H9 (cell line): ENCODE measurements around the gene PCA3. TPM values are rescaled to one million over a fixed set of nuclear protein-coding genes. Genes with fewer than 3 reads are reported as not detected.

ENCODE experiments used
- DNase-seq: peaks from one replicate; pipeline ENCODE4 v3.0.0-alpha.2; 2017
- H2AFZ ChIP-seq: one replicate; pipeline ENCODE4 v1.6.1; 2013; ENCODE audit warnings: mild to moderate bottlenecking, low read length, control low read depth, moderate library complexity
- H2AK5ac ChIP-seq: 2 replicates; pipeline ENCODE4 v1.6.1; 2013; ENCODE audit warnings: low read length, control low read depth, mixed read lengths; ENCODE audit not compliant: insufficient read length
- H2BK120ac ChIP-seq: one replicate; pipeline ENCODE4 v1.6.1; 2013; ENCODE audit warnings: low read depth, mild to moderate bottlenecking, low read length, control low read depth, inconsistent platforms; ENCODE audit not compliant: poor library complexity, severe bottlenecking
- H2BK12ac ChIP-seq: 2 replicates; pipeline ENCODE4 v1.6.1; 2013; ENCODE audit warnings: low read length, control low read depth, mixed read lengths, low read depth; ENCODE audit not compliant: insufficient read length
- H2BK15ac ChIP-seq: 2 replicates; pipeline ENCODE4 v1.6.1; 2013; ENCODE audit warnings: low read depth, low read length, control low read depth
- H2BK20ac ChIP-seq: one replicate; pipeline ENCODE4 v1.6.1; 2013; ENCODE audit warnings: low read depth, mild to moderate bottlenecking, low read length, control low read depth, inconsistent platforms; ENCODE audit not compliant: poor library complexity, severe bottlenecking
- H2BK5ac ChIP-seq: 2 replicates; pipeline ENCODE4 v1.6.1; 2013; ENCODE audit warnings: low read length, control low read depth, mixed read lengths; ENCODE audit not compliant: insufficient read length
- H3K14ac ChIP-seq: 2 replicates; pipeline ENCODE4 v1.6.1; 2013; ENCODE audit warnings: low read length, control low read depth; ENCODE audit not compliant: insufficient read depth
- H3K18ac ChIP-seq: 2 replicates; pipeline ENCODE4 v1.6.1; 2013; ENCODE audit warnings: low read depth, mild to moderate bottlenecking, mixed read lengths, low read length, control low read depth; ENCODE audit not compliant: insufficient read length
- H3K23ac ChIP-seq: 2 replicates; pipeline ENCODE4 v1.6.1; 2013; ENCODE audit warnings: low read length, control low read depth, mixed read lengths, low read depth; ENCODE audit not compliant: insufficient read length
- H3K23me2 ChIP-seq: 2 replicates; pipeline ENCODE4 v1.6.1; 2013; ENCODE audit warnings: low read depth, mild to moderate bottlenecking, mixed read lengths, low read length, control low read depth; ENCODE audit not compliant: insufficient read length, poor library complexity, severe bottlenecking
- H3K27ac ChIP-seq: 2 replicates; pipeline ENCODE4 v1.5.1; 2013; ENCODE audit warnings: low read length, control low read depth, mixed read lengths, low read depth; ENCODE audit not compliant: insufficient read length
- H3K27me3 ChIP-seq: 2 replicates; pipeline ENCODE4 v1.6.1; 2013; ENCODE audit warnings: low read length, control low read depth, inconsistent platforms; ENCODE audit not compliant: insufficient read depth
- H3K4ac ChIP-seq: 2 replicates; pipeline ENCODE4 v1.6.1; 2013; ENCODE audit warnings: low read depth, mild to moderate bottlenecking, control low read depth, inconsistent platforms, low read length, moderate library complexity
- H3K4me1 ChIP-seq: 2 replicates; pipeline ENCODE4 v1.6.1; 2013; ENCODE audit warnings: low read length, control low read depth, inconsistent platforms; ENCODE audit not compliant: insufficient read depth
- H3K4me2 ChIP-seq: 2 replicates; pipeline ENCODE4 v1.6.1; 2013; ENCODE audit warnings: low read length, control low read depth, mixed read lengths; ENCODE audit not compliant: insufficient read length, insufficient read depth
- H3K56ac ChIP-seq: 2 replicates; pipeline ENCODE4 v1.6.1; 2013; ENCODE audit warnings: low read depth, mild to moderate bottlenecking, mixed read lengths, low read length, control low read depth; ENCODE audit not compliant: insufficient read length
- H3K79me1 ChIP-seq: 2 replicates; pipeline ENCODE4 v1.6.1; 2013; ENCODE audit warnings: low read depth, mild to moderate bottlenecking, moderate library complexity, low read length, control low read depth, inconsistent platforms; ENCODE audit not compliant: insufficient read depth, poor library complexity, severe bottlenecking
- H3K79me2 ChIP-seq: 2 replicates; pipeline ENCODE4 v1.6.1; 2013; ENCODE audit warnings: low read length, control low read depth, inconsistent platforms; ENCODE audit not compliant: insufficient read depth
- H3K9ac ChIP-seq: 2 replicates; pipeline ENCODE4 v1.6.1; 2013; ENCODE audit warnings: low read length, control low read depth, mixed read lengths; ENCODE audit not compliant: insufficient read length; ENCODE audit errors: extremely low read depth
- H3K9me3 ChIP-seq: one replicate; pipeline ENCODE4 v1.6.1; 2013; ENCODE audit warnings: low read depth, low read length, inconsistent platforms; ENCODE audit not compliant: control insufficient read depth
- H3T11ph ChIP-seq: one replicate; pipeline ENCODE4 v1.6.1; 2013; ENCODE audit warnings: mild to moderate bottlenecking, low read length, control low read depth, inconsistent platforms
- H4K20me1 ChIP-seq: one replicate; pipeline ENCODE4 v1.6.1; 2013; ENCODE audit not compliant: control insufficient read depth, insufficient read length, insufficient read depth
- H4K5ac ChIP-seq: 2 replicates; pipeline ENCODE4 v1.6.1; 2013; ENCODE audit warnings: low read depth, mild to moderate bottlenecking, mixed read lengths, low read length, control low read depth; ENCODE audit not compliant: insufficient read length
- H4K8ac ChIP-seq: replicated peaks from 2 replicates; pipeline ENCODE4 v1.6.1; 2013; ENCODE audit warnings: low read length, control low read depth, mixed read lengths, low read depth; ENCODE audit not compliant: insufficient read length
- H4K91ac ChIP-seq: 2 replicates; pipeline ENCODE4 v1.6.1; 2013; ENCODE audit warnings: low read depth, mild to moderate bottlenecking, moderate library complexity, mixed read lengths, low read length, control low read depth; ENCODE audit not compliant: insufficient read length
- H3K27ac Mint-ChIP-seq, 3 experiments: 2 replicates in 2 of 3; 3 replicates in 1 of 3; pipeline ENCODE4 v1.8.0; 2020 to 2021; ENCODE audit warnings: mixed read lengths in 3 of 3, mild to moderate bottlenecking in 1 of 3, moderate library complexity in 1 of 3
- H3K27me3 Mint-ChIP-seq: 2 replicates; pipeline ENCODE4 v1.8.0; 2021; ENCODE audit warnings: low read depth, mild to moderate bottlenecking, moderate library complexity, mixed read lengths
- H3K36me3 Mint-ChIP-seq, 3 experiments: 2 replicates in 2 of 3; 3 replicates in 1 of 3; pipeline ENCODE4 v1.8.0; 2020 to 2021; ENCODE audit warnings: low read depth in 3 of 3, mixed read lengths in 3 of 3; ENCODE audit not compliant: insufficient read depth in 1 of 3
- H3K4me1 Mint-ChIP-seq, 2 experiments: 2 replicates each; pipeline ENCODE4 v1.8.0; 2020; ENCODE audit warnings: mixed read lengths in 2 of 2
- H3K4me3 Mint-ChIP-seq, 2 experiments: 2 replicates in 1 of 2; 3 replicates in 1 of 2; pipeline ENCODE4 v1.8.0; 2020 to 2021; ENCODE audit warnings: mild to moderate bottlenecking in 2 of 2, mixed read lengths in 2 of 2, moderate library complexity in 1 of 2
- H3K9me3 Mint-ChIP-seq, 2 experiments: 2 replicates in 1 of 2; 3 replicates in 1 of 2; pipeline ENCODE4 v1.8.0; 2020; ENCODE audit warnings: mild to moderate bottlenecking in 2 of 2, mixed read lengths in 2 of 2, moderate library complexity in 1 of 2
- CTCF ChIP-seq: fragments of 200-600 bp; sonication (generic); conservative IDR thresholded peaks from 3 replicates; pipeline ENCODE4 v1.8.0; 2021; ENCODE audit warnings: antibody characterized with exemption, mild to moderate bottlenecking
- WGBS: extraction: QIAGEN DNeasy Blood & Tissue Kit; methylation state at CpG from one replicate; pipeline ENCODE4 v1.1.7; 2013; ENCODE audit warnings: missing lambda C conversion rate, low lambda C conversion rate, mixed read lengths; ENCODE audit not compliant: insufficient read length; ENCODE audit errors: extremely low coverage; 5-methylcytosine and 5-hydroxymethylcytosine counted together
- total RNA-seq: library from RNA; stranded (reverse); gene quantifications from 2 replicates; pipeline ENCODE4 v1.2.1, GENCODE V29; 2021

Gene PCA3
- total RNA-seq, 1 experiment from 2014 or later: not detected

GRCh38 chr9:76772686-76773445 is 8.6 kb downstream of the PCA3 start:
- no peaks in the 10 kb centered on the region for H3K4me1 ChIP-seq
- no peaks in the 10 kb centered on the region for H4K20me1 ChIP-seq
- H2AK5ac ChIP-seq: no peak overlapping the region
- no peak overlapping the region for H2BK15ac ChIP-seq
- no peak overlapping the region for H3K18ac ChIP-seq
- H4K91ac ChIP-seq: no peak overlapping the region
- no peak overlapping the region for H3K14ac ChIP-seq
- no CpG with 5 or more reads among the region's 5 CpGs for WGBS
- no peak overlapping the region for H4K8ac ChIP-seq
- no peaks in the 10 kb centered on the region for H3K9me3 ChIP-seq
- no peak overlapping the region for H3K23ac ChIP-seq
- no peaks in the 10 kb centered on the region for H3K79me1 ChIP-seq
- no peak overlapping the region for H2BK5ac ChIP-seq
- Mint-ChIP-seq H3K36me3 (no peaks in the 10 kb centered on the region), H3K27me3 (no peaks in the 10 kb centered on the region), H3K4me3 (no peak overlapping the region), H3K9me3 (no peaks in the 10 kb centered on the region; a peak in 1 of 5 replicates), H3K27ac (no peak overlapping the region), H3K4me1 (no peaks in the 10 kb centered on the region)
- H3K4me2 ChIP-seq: no peak overlapping the region
- H3K23me2 ChIP-seq: no peaks in the 10 kb centered on the region
- no peak overlapping the region for H3K9ac ChIP-seq
- no peak overlapping the region for H2BK20ac ChIP-seq
- H3T11ph ChIP-seq: no peak overlapping the region
- no peaks in the 10 kb centered on the region for H3K27me3 ChIP-seq
- TF ChIP-seq CTCF: no peak
- H2BK120ac ChIP-seq: no peak overlapping the region
- H3K56ac ChIP-seq: no peak overlapping the region
- no peaks in the 10 kb centered on the region for H3K79me2 ChIP-seq
- no peak overlapping the region for H2AFZ ChIP-seq
- DNase-seq: no peak
- no peak overlapping the region for H4K5ac ChIP-seq
- no peak overlapping the region for H3K27ac ChIP-seq
- H3K4ac ChIP-seq: no peak overlapping the region
- H2BK12ac ChIP-seq: no peak overlapping the region
